Ovary (tissue), 9 donors: ENCODE results near the gene TNP2. TPM values are rescaled to one million over a fixed set of nuclear protein-coding genes. Genes with fewer than 3 reads are reported as not detected.

Experiments
- DNase-seq, 5 donors: peaks; one replicate each; pipeline ENCODE4 v3.0.0-alpha.2; 2019 to 2020
- H3K27ac ChIP-seq, 2 donors: fragments of 200-600 bp; one replicate each; pipeline versions ENCODE4 v1.5.1 to v1.8.0; 2019 to 2022
- H3K27me3 ChIP-seq: fragments of 200-600 bp; one replicate; pipeline ENCODE4 v1.8.0; 2022
- H3K36me3 ChIP-seq: fragments of 200-600 bp; sonication (generic); one replicate; pipeline ENCODE4 v1.5.1; 2019
- H3K4me1 ChIP-seq: one replicate; pipeline ENCODE4 v1.8.1; 2013; ENCODE audit warnings: mild to moderate bottlenecking, moderate library complexity; ENCODE audit not compliant: insufficient read depth
- H3K4me3 ChIP-seq: fragments of 200-600 bp; sonication (generic); one replicate; pipeline ENCODE4 v1.5.1; 2017
- H3K9me3 ChIP-seq, 2 donors: fragments of 200-600 bp in 1 of 2; sonication (generic) in 1 of 2; one replicate each; pipeline versions ENCODE4 v1.5.1 to v1.8.1; 2013 to 2019; ENCODE audit warnings: mild to moderate bottlenecking in 1 of 2, moderate library complexity in 1 of 2
- EP300 ChIP-seq: sonication (generic); formaldehyde crosslinking; IDR thresholded peaks from one replicate; pipeline ENCODE4 v1.6.1; 2017; ENCODE audit warnings: antibody characterized with exemption
- POLR2A ChIP-seq: fragments of 450-650 bp; IDR thresholded peaks from one replicate; pipeline ENCODE4 v1.6.1; 2017; ENCODE audit warnings: antibody characterized with exemption, mild to moderate bottlenecking, moderate library complexity
- WGBS, 3 donors: extraction: QIAGEN DNeasy Blood & Tissue Kit in 1 of 3; methylation state at CpG; one replicate each; pipeline versions ENCODE4 v1.1.5 to v1.1.7; 2013 to 2017; 5-methylcytosine and 5-hydroxymethylcytosine counted together
- intact Hi-C, 4 donors: fragments of 100-400 bp; cut with DNase I; formaldehyde crosslinking; loops; one replicate each; pipeline versions ENCODE4 v1.11.0 to v1.15.1; 2022 to 2023
- polyA plus RNA-seq, 2 donors: library from polyadenylated mRNA; stranded (reverse); fragments of 200-250 nt in 1 of 2; fragments of 350-450 nt in 1 of 2; fragmentation: Illumina TruSeq in 1 of 2; extraction: RNeasy Lipid Tissue Mini Kit (QIAGEN cat#74804) in 1 of 2; gene quantifications; one replicate each; pipeline ENCODE4 v1.2.3, GENCODE V29; 2013 to 2014
- total RNA-seq, 7 donors: library from RNA; depleted of rRNA in 2 of 7; stranded (reverse); fragments of >200 nt in 2 of 7; fragmentation: NEBNext Ultra II Directional in 3 of 7; extraction: Animal tissue kit (Norgen Biotek cat#: 25700) in 3 of 7; gene quantifications; one replicate each; pipeline versions ENCODE4 v1.1.0 to v1.2.4, GENCODE V29; 2016 to 2023
- TF ChIP-seq, protein P1 (sequence below), 3 donors: fragments of 450-650 bp in 2 of 3; fragments of 200-600 bp in 1 of 3; IDR thresholded peaks; one replicate each; pipeline versions ENCODE4 v1.5.1 to v1.8.0; 2016 to 2022; ENCODE audit warnings: antibody characterized with exemption in 3 of 3, mild to moderate bottlenecking in 1 of 3
- donor health status: DM: no; HTN: no; CAD: no; lungs with moderate emphysema.
- donor health status: DM: no; HTN: no; CAD: no.
- donor health status: Bipolar disorder and iron deficiency.
- donor health status: DM: yes; HTN: yes; CAD: no.
- donor health status: DM: no; HTN: no; CAD: no.
- donor health status: DM: yes; HTN: yes; CAD: no.

TNP2 gene
- total and polyA plus RNA-seq, 9 donors, result not detected

DNA sequence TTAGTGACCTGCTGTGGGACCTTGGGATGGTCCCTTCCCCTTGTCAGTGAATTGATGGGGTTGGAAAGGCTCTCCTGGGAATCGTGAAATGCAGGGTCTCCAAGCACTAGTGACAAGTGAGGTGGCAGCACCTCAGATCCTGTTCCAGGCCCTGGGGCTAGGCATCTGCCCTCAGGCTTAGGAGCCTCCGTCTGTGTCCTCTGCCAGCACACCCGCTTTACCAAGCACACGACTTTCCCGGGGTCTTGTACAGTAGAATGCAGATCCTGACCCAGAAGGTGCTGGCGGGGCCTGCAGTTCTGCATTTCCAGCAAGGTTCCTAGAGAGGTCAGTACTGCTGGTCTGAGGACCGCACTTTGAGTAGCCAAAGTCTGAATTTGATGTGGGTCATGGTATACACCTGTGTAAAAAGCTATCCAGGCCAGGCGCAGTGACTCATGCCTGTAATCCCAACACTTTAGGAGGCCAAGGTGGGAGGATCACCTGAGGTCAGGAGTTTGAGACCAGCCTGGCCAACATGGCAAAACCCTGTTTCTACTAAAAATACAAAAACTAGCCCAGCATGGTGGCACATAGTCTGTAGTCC is 45.3 kb upstream of the TNP2 start:
- H3K27ac ChIP-seq, result no peak overlapping the region
- intact Hi-C loops, result loop anchor here in 1 of 4 donors (5.0 kb wide), 1 partner anchor 57 kb away; the partner anchor contains the start of gene SOCS1
- H3K4me3 ChIP-seq, result no peak overlapping the region
- 93 to 98% (median 93%) methylated on average over 8 of the region's 8 CpGs for WGBS, 3 donors
- TF ChIP-seq POLR2A (no peak), EP300 (no peak)
- TF ChIP-seq, protein P1, sequence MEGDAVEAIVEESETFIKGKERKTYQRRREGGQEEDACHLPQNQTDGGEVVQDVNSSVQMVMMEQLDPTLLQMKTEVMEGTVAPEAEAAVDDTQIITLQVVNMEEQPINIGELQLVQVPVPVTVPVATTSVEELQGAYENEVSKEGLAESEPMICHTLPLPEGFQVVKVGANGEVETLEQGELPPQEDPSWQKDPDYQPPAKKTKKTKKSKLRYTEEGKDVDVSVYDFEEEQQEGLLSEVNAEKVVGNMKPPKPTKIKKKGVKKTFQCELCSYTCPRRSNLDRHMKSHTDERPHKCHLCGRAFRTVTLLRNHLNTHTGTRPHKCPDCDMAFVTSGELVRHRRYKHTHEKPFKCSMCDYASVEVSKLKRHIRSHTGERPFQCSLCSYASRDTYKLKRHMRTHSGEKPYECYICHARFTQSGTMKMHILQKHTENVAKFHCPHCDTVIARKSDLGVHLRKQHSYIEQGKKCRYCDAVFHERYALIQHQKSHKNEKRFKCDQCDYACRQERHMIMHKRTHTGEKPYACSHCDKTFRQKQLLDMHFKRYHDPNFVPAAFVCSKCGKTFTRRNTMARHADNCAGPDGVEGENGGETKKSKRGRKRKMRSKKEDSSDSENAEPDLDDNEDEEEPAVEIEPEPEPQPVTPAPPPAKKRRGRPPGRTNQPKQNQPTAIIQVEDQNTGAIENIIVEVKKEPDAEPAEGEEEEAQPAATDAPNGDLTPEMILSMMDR (IDR thresholded peaks at IDR 0.05), result no peak
- no peaks in the 10 kb centered on the region for H3K27me3 ChIP-seq
- no peak for DNase-seq
- peaks cover 22% of the 10 kb centered on the region for H3K4me1 ChIP-seq
- H3K9me3 ChIP-seq, result no peaks in the 10 kb centered on the region
- H3K36me3 ChIP-seq, result no peaks in the 10 kb centered on the region

DNA sequence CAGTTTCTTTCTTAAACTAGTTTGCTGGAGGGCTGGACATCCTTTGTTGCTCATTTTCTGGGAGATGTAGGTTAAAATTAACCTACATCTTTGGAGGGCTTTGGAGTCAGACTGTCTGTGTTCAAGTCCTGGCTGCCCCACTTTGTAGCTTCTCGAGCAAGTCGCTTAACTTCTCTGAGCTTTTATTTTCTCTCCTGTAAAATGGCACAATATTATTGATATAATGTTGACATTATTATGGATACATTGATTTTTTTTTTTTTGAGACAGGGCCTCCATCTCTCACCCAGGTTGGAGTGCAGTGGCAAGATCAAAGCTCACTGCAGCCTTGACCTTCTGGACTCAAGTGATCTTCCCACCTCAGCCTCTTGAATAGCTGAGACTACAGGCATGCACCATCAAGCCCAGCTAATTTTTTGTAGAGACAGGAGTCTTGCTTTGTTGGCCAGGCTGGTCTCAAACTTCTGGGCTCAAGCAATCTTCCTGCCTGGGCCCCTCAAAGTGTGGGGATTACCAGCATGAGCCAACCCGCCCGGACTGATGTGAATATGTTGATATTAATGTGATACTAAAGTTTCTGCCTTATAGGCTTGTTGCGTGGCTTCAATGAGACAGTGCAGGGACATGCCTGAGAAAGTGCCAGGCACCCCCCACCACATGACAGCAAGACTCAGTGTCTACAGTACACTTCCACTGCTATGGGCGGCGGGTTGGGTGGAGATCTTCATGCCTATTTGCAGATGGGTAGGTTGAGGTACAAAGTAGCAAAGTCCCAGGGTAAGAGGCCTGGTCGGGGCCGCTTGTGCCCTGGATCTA is 44.6 kb upstream of the TNP2 start:
- Histone ChIP-seq H3K27ac (no peak overlapping the region), H3K4me1 (peaks cover 22% of the 10 kb centered on the region), H3K4me3 (no peak overlapping the region), H3K36me3 (no peaks in the 10 kb centered on the region), H3K9me3 (no peaks in the 10 kb centered on the region), H3K27me3 (no peaks in the 10 kb centered on the region)
- 88% methylated on average over 9 of the region's 9 CpGs for WGBS, 3 donors
- no peak for DNase-seq
- intact Hi-C loops, result loop anchor here in 1 of 4 donors (5.0 kb wide), 1 partner anchor 56 kb away; the partner anchor contains the start of gene SOCS1
- TF ChIP-seq, protein P1 (IDR thresholded peaks at IDR 0.05), result no peak
- TF ChIP-seq POLR2A (no peak), EP300 (no peak)

DNA sequence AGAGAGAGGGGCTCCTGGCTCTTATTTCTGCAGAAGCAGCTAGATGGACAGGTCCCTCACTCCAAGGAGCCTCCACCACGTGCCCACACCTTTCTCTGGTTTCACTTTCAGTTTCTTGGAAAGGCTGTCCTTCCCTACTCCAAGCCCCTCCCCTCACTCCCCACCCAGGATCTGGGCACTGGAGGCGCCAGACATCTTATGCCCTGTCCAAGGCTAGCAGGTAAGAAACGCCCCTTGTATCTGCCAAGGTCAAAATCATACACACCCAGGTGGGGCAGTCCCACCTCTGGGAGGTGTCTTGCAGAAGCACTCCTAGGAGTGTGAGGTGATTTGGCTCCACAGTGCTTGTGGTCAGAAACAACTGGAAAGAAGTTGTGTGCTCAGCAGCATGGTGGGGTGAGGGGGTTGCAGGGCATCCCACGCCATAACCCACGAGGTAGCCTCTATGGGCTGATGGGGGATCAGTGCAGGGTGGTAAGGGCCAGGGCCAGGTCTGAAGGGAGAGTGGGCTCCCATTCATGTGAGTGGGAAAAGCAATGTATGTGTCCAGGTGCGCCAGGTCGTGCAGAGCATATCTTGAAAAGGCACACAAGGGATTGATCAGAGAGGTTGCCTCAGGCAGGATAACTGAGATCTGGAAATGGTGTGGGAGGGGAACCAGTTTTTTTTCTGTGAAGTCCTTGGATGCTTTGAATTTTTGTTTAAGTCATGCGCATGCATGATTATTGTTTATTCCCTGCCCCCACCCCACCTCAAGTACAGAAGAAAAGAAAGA is 43.8 kb upstream of the TNP2 start:
- Histone ChIP-seq H3K27ac (peak overlapping the region in 1 of 2 donors; percentile 46), H3K36me3 (no peaks in the 10 kb centered on the region), H3K9me3 (no peaks in the 10 kb centered on the region), H3K4me1 (peaks cover 22% of the 10 kb centered on the region), H3K27me3 (no peaks in the 10 kb centered on the region), H3K4me3 (no peak overlapping the region)
- 19 to 44% (median 23%) methylated on average over 8 of the region's 8 CpGs for WGBS, 3 donors
- DNase-seq, result peak; percentile 61 to 66 (median 65)
- TF ChIP-seq, protein P1 (IDR thresholded peaks at IDR 0.05), result no peak
- TF ChIP-seq POLR2A (no peak), EP300 (no peak)
- intact Hi-C loops, result loop anchor here in 1 of 4 donors (5.0 kb wide), 1 partner anchor 56 kb away; the partner anchor contains the start of gene SOCS1

DNA sequence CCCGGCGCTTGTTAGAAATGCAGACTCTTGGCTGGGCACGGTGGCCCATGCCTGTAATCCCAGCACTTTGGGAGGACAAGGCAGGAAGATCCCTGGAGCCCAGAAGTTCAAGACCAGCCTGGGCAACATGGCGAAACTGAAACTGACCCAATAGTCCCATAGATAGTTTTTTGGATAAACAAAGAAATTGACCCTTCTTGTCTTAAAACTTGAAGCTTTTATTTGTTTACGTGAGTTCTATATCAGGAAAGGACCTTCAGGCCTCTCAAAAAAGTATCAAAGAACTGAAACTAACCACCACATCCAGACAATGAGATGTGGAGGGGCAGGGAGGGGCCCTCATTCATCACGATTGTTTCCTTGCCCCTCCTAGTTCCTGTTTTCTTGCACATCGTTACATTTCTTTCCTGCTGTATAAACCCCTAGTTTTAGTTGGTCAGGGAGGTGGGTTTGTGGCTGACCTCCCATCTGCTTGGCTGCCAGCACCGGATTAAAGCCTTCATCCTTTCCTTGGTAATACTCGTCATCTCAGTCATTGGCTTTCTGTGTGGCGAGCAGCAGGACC is 42.0 kb upstream of the TNP2 start:
- DNase-seq, result no peak
- H3K27me3 ChIP-seq, result no peaks in the 10 kb centered on the region
- H3K9me3 ChIP-seq, result no peaks in the 10 kb centered on the region
- H3K4me1 ChIP-seq, result peaks cover 20% of the 10 kb centered on the region
- H3K4me3 ChIP-seq, result no peak overlapping the region
- intact Hi-C loops, result loop anchor here in 1 of 4 donors (5.0 kb wide), 1 partner anchor 54 kb away; the partner anchor contains the start of gene SOCS1
- WGBS, 3 donors, result 52 to 61% (median 55%) methylated on average over 10 of the region's 10 CpGs
- H3K27ac ChIP-seq, result peak overlapping the region in 1 of 2 donors; percentile 40
- no peak for TF ChIP-seq EP300
- TF ChIP-seq POLR2A, result no peak
- TF ChIP-seq, protein P1 (IDR thresholded peaks at IDR 0.05), result no peak
- H3K36me3 ChIP-seq, result no peaks in the 10 kb centered on the region
